IPS-15b (cell line): Measurements from ENCODE around the gene AHSG.
A peak's percentile ranks its signal among the peaks of the same experiment; 100 is the strongest.

ENCODE experiments used
- H3K27me3 ChIP-seq: one replicate; pipeline ENCODE4 v1.6.1; 2013; ENCODE audit warnings: low read length; ENCODE audit not compliant: control insufficient read depth, insufficient read depth
- H3K36me3 ChIP-seq: one replicate; pipeline ENCODE4 v1.6.1; 2013; ENCODE audit warnings: low read length; ENCODE audit not compliant: control insufficient read depth, insufficient read depth
- H3K4me1 ChIP-seq: one replicate; pipeline ENCODE4 v1.6.1; 2013; ENCODE audit warnings: mild to moderate bottlenecking, low read length; ENCODE audit not compliant: control insufficient read depth, insufficient read depth
- H3K4me3 ChIP-seq: one replicate; pipeline ENCODE4 v1.5.1; 2013; ENCODE audit warnings: low read depth, low read length
- H3K9ac ChIP-seq: one replicate; pipeline ENCODE4 v1.6.1; 2013; ENCODE audit warnings: low read depth, mild to moderate bottlenecking, low read length
- H3K9me3 ChIP-seq: one replicate; pipeline ENCODE4 v1.6.1; 2013; ENCODE audit warnings: mild to moderate bottlenecking, low read length; ENCODE audit not compliant: control insufficient read depth, insufficient read depth

Gene AHSG

GRCh38 chr3:186596568-186597287 is 16.1 kb upstream of the AHSG start:
- Histone ChIP-seq H3K4me3 (peak overlapping the region; percentile 26), H3K9me3 (no peaks in the 10 kb centered on the region), H3K9ac (no peak overlapping the region), H3K36me3 (no peaks in the 10 kb centered on the region), H3K27me3 (no peaks in the 10 kb centered on the region), H3K4me1 (peaks cover 5% of the 10 kb centered on the region)

DNA sequence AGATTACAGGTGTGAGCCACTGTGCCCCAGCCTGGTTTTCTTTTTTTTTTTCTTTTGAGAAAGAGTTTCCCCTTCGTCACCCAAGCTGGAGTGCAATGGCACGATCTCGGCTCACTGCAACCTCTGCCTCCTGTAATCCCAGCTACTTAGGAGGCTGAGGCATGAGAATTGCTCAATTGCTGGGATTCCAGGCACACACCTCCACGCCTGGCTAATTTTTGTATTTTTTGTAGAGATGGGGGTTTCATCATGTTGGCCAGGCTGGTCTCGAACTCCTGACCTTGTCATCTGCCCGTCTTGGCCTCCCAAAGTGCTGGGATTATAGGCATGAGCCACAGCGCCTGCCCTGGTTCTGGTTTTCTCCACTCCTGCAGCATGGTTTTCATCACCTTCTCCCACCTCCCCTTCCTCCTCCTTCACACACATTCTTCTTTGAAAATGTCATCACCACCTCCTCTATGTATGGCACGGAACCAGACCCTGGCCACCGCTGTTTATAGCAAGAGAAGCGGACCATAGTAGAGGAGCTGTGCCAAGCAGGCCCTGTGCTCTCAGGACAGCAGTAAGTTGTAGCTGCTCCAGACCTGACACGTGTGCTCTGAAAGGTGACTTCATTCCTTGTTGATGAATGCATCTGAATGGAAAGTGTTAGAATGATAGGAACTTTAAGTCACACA is 14.6 kb upstream of the AHSG start:
- no peaks in the 10 kb centered on the region for H3K27me3 ChIP-seq
- H3K4me3 ChIP-seq: no peak overlapping the region
- H3K9ac ChIP-seq: no peak overlapping the region
- H3K9me3 ChIP-seq: no peaks in the 10 kb centered on the region
- H3K4me1 ChIP-seq: peaks cover 5% of the 10 kb centered on the region
- no peaks in the 10 kb centered on the region for H3K36me3 ChIP-seq

DNA sequence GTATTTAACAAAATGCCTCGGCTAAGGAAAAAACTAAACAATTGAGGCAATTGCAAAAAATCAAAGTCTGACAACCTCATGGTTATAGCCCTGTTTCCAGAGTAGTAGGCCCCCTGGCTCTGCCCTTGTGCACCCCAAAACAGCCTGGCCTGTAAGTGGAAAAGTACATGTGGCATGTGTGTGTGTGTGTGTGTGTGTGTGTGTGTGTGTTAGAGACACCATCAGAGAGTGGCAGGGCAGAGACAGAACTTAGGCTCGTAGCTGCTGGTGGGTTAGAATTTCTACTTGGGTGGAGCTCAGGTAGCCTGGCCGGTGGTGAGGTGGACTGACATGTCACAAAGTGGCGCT is 14.1 kb upstream of the AHSG start:
- H3K36me3 ChIP-seq: no peaks in the 10 kb centered on the region
- H3K9ac ChIP-seq: no peak overlapping the region
- no peaks in the 10 kb centered on the region for H3K27me3 ChIP-seq
- H3K4me3 ChIP-seq: no peak overlapping the region
- no peaks in the 10 kb centered on the region for H3K9me3 ChIP-seq
- H3K4me1 ChIP-seq: peaks cover 5% of the 10 kb centered on the region

DNA sequence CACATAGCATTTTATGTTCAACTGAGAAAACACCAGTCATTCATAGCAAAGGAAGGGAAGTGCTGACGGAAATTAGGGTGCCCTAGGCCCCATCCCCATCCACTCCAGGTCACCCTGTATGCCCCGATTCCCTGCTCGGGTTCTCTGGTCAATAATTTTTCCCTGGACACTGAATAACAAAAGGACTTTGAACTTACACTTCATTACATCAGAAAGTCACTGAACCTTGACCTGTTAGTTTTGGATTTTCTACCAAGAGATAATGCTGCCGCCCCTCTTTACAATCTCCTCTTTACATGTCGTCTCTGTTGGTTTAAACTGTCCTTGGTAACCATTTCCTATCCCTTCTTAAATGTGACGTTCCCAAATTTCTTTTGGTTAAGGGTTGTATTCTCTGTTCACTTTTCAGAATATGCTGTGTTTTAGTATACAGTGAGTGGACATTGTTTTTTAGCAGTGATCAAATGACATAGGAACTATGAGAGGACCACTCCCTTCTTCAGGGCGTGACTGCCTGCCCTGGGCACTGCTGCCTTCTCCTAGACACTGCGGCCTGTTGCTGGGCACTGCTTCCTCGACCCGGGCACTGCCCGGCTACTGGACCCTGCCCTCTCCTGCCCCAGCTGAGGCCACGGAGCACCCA is 13.6 kb upstream of the AHSG start:
- Histone ChIP-seq H3K4me1 (peaks cover 5% of the 10 kb centered on the region), H3K4me3 (no peak overlapping the region), H3K9me3 (no peaks in the 10 kb centered on the region), H3K36me3 (no peaks in the 10 kb centered on the region), H3K9ac (no peak overlapping the region), H3K27me3 (no peaks in the 10 kb centered on the region)

DNA sequence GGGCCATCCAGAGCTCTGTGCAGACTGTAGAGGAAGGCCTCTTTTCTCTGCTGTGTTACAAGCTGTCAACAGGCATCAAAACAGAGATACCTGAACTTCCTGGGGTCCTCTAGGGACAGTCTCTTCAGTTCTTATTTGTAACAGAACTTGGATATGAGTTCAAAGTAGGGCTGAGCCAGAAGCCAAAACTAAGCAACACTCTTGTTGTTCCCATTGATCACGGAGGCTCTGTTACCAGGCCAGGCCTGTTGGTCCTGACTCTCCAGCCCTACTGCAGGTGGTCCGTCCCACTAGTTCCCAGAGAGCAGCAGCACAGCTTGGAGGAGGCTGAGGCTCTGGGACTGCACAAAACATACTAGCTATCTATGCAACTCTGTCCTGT is 13.1 kb upstream of the AHSG start:
- no peak overlapping the region for H3K4me3 ChIP-seq
- H3K36me3 ChIP-seq: no peaks in the 10 kb centered on the region
- H3K9me3 ChIP-seq: no peaks in the 10 kb centered on the region
- peaks cover 4% of the 10 kb centered on the region for H3K4me1 ChIP-seq
- H3K9ac ChIP-seq: no peak overlapping the region
- H3K27me3 ChIP-seq: no peaks in the 10 kb centered on the region

DNA sequence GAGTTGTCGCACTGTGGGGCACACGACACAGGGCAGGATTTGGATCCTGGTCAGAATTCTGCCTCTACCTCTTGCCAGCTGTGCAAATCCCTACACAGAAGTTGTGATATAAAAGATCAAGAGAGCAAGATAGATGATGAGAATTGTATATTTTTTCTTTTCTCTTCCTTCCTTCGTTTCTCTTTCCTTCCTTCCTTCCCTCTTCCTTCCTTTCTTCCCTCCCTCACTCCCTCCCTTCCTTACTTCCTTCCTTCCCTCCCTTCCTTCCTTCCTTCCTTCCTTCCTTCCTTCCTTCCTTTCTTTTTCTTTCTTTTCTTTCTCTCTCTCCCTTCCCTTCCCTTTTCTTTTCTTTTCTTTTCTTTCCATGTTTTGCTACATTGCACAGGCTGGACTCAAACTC is 12.0 kb upstream of the AHSG start:
- no peak overlapping the region for H3K4me3 ChIP-seq
- no peaks in the 10 kb centered on the region for H3K36me3 ChIP-seq
- no peaks in the 10 kb centered on the region for H3K27me3 ChIP-seq

DNA sequence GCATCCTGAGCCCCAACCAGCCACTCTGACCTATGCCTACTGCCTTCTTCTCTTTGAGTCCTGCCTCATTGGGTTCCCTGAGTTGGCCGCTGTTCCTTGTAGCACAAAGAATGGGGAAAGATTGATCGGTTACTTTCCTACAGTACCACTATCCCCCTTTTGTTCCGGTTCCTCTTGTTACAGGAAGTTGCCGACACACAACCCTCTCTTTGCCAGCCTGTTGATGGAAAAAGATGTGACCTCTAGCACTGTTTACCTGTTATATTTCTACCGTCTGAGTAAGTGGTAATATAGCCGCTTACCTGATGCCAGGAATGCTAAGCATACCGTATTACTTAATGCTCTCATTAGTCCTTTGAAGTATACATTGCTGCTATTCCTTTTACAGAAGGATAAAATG is 9.7 kb upstream of the AHSG start:
- no peaks in the 10 kb centered on the region for H3K9me3 ChIP-seq

More for the DNA sequence above, 12.0 kb upstream of the AHSG start:
- Histone ChIP-seq H3K4me1 (peaks cover 4% of the 10 kb centered on the region), H3K9me3 (no peaks in the 10 kb centered on the region), H3K9ac (no peak overlapping the region)

GRCh38 chr3:186605078-186605477 is 7.8 kb upstream of the AHSG start:
- Histone ChIP-seq H3K4me1 (no peaks in the 10 kb centered on the region), H3K27me3 (no peaks in the 10 kb centered on the region), H3K9ac (no peak overlapping the region), H3K36me3 (no peaks in the 10 kb centered on the region), H3K4me3 (no peak overlapping the region), H3K9me3 (no peaks in the 10 kb centered on the region)

More for the DNA sequence above, 9.7 kb upstream of the AHSG start:
- Histone ChIP-seq H3K36me3 (no peaks in the 10 kb centered on the region), H3K4me1 (no peaks in the 10 kb centered on the region), H3K9ac (no peak overlapping the region), H3K4me3 (no peak overlapping the region), H3K27me3 (no peaks in the 10 kb centered on the region)

DNA sequence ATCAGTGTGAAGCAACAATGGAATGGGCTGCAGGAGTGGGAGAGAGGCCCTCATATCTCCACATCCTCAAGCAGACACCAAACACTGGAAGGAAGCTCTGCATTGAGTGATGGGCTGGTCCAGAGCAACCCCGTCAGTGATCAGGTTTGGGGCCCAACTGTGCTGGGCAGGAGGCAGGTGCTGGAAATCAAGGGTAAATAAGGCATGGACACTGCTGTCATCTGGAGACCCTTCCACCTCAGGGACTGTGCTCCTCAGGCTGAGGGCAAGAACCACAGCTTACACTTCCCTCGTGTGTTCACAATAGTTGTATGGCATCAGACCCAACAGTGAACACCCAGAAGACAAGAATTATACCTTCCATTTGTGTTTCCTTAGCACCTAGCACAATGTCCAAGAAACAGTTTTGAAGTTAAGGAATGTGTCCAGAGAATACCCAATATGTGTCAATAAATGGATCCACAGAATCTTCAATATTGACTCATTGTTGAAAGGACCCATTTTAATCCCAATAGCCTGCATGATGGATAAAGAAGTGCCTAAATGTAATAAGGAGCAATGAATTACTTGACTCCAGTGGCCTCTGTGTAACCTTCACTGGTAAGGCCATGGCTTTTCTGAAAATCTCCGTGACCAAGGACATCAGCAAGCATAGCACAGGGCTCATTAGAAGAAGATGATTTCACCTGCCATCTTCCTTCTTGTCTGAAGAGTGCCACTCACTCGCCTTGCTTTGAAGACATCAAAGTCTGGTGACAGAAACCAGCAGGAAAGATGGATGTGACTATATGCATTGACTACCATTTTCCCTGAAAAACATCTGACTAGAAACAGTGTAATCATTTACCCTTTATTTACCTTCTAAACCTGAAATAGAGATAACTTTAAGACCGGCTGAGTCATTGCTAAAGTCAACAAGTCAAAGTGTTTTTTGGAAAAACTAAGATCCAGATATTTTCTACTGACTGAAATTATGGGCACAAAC is 7.0 kb upstream of the AHSG start:
- Histone ChIP-seq H3K4me1 (no peaks in the 10 kb centered on the region), H3K27me3 (no peaks in the 10 kb centered on the region), H3K36me3 (no peaks in the 10 kb centered on the region), H3K4me3 (no peak overlapping the region), H3K9ac (no peak overlapping the region), H3K9me3 (no peaks in the 10 kb centered on the region)

DNA sequence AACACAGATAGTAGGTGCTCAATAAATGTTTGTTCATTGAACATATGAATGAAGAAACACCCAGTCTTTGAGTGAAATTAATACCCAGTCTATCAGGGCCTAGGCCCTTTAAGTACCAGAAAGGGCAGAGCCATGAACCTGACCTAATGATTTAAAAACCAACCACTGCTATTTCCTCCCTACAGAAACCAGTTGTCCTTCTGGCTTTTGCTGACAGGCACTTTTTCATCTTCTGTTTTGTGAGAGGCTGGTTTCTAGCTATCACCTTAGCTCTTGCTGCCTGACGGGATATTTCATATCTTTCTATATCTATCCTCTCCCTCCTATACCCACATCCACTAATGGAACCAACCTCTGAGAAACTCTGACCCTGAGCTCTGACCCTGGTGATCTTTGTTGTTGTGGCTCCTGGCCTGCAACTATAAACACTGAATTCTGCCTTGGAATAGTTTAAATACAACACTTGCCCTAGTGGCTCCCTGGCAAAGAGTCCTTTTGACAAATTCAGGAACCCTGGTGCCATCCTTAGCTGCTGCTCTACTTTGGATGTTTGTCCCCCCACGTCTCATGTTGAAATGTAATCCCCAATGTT is 4.1 kb upstream of the AHSG start:
- no peak overlapping the region for H3K9ac ChIP-seq
- H3K4me1 ChIP-seq: no peaks in the 10 kb centered on the region
- H3K9me3 ChIP-seq: no peaks in the 10 kb centered on the region
- H3K27me3 ChIP-seq: no peaks in the 10 kb centered on the region
- no peak overlapping the region for H3K4me3 ChIP-seq
- no peaks in the 10 kb centered on the region for H3K36me3 ChIP-seq

DNA sequence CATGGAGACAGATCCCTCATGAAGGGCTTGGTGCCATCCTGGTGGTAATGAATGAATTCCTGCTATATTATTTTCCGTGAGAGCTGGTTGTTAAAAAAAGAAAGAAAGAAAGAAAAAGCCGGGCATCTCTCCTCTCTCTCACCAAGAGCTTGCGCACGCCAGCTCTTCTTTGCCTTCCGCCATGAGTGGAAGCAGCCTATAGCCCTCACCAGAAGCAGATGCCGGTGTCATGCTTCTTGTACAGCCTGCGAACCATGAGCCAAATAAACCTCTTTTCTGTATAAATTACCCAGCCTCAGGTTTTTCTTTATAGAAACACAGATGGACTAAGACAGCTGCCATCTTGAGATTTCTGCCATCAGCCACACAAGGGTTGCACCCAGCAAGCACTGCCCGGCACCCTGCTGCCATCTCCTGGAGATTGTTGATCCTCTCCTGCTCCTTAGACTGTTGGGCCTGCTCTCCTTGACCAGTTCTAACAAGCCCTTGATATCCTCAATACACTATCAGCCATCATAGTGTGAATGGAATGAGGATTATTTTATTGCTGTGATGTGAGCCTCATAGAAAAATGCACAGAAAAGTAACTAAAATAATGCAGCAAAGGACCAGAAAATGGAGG is 3.5 kb upstream of the AHSG start:
- Histone ChIP-seq H3K4me1 (no peaks in the 10 kb centered on the region), H3K9me3 (no peaks in the 10 kb centered on the region), H3K4me3 (no peak overlapping the region), H3K36me3 (no peaks in the 10 kb centered on the region), H3K9ac (no peak overlapping the region), H3K27me3 (no peaks in the 10 kb centered on the region)
